HG03520 (cell line): ENCODE measurements around the gene ZNF878.
"Not testable (repeated sequence)": the region's sequence is repeated elsewhere in the genome, so short reads cannot be mapped to it uniquely, and the experiment has no call there.

ENCODE experiments used
- ATAC-seq: cut with Tn5 transposase; IDR thresholded peaks from one replicate; pipeline ENCODE4 v1.9.1; 2021; ENCODE audit warnings: mild to moderate bottlenecking, moderate library complexity; ENCODE audit not compliant: unreplicated experiment

The ZNF878 gene

DNA sequence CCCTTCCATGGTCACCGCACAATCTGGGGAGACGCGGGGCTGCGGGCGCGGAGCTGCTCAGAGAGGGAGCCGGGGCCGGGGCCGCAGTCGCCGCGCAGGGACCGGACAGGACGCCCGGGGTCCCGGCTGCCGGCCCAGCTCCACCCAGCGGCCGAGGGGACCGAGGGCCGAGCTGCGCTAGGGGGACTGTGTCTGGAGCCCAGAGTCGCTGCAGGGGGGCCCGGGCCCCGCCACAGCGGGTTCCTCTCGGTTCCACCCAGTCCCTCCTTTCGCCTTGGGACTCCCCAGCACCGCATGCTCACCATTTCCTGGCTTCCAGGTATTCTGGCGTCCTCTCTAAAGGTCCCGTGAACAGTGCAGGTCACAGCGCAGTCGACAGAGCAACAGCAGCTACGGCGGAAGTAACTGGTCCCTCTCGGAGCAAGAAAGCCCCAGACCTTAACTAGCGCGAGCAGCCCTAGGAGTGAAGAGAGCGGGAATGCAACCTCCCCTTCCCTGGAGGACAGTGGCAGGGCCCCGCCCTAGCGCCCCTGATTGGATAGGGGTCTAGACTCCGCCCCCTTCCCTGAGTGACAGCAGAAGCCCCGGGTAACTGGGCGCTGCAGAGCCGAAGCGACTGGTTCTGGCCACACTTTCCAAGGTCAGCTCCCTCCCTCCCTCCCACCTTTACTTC, at the start of gene ZNF878:
Gene ZNF878 (minus strand): TSS at position 465 of the 673 bp plus-strand sequence. CDS start 160 bp downstream, at position 305.
- peak; percentile 77 for ATAC-seq

- no peak for ATAC-seq
Measured at GRCh38 chr19:12098040-12098439, 45.3 kb upstream of the ZNF878 start.

- ATAC-seq: no peak
Measured at GRCh38 chr19:12095111-12095790, 42.5 kb upstream of the ZNF878 start.

GRCh38 chr19:12093777-12094176, 41.0 kb upstream of the ZNF878 start:
- no peak for ATAC-seq

DNA sequence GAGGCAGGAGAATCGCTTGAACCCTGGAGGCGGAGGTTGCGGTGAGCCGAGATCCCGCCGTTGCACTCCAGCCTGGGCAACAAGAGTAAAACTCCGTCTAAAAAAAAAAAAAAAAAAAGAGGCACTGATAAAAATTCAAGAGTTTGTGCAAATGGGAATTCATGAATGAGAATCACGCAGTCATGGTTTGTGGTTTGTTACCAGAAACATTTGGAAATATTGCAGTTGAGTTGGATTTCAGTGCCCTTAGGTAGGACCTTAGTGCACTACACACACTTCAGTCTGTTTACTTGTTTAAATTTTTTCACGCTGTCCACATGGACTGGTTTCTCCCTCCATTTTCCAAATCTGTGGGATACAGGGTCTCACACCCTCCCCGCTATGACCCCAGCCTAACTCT, 40.2 kb upstream of the ZNF878 start:
- ATAC-seq: no peak

DNA sequence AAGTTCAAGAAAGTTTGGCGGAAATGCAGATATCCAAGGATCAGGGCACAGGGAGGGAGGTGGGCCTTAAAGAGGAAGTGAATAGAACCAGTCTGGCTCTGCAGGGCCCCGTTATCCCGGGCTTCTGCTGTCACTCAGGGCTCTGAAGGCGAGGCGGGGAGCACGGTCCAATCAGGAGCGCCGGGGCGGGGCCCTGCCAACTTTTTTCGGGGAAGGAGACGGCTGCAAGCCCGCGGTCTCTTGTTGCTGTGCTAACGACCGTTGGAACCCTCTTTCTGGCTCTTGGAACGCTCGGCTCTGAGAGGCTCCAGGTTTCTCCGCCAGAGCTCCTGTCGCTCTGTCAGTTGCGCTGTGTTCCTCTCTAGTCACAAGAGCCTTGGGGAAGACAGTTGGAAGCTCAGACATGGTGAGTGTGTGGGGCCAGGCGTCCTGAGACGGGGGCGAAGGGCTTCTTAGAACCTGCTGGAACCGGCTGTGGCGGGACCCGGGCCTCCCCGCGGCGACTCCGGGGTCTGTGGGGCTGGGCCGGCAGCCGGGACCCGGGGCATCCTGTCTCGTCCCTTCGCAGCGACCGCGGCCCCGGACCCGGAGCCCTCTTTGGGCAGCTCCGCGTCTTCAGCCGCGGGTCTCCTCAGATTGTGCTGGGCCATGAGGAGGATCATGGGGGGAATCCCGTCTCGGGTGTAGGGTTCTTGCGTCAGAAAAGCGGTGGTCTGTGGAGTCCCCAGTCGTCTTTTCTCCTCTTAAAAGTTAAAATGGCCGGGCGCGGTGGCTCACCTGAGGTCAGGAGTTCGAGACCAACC, 39.5 kb upstream of the ZNF878 start:
- ATAC-seq: no peak

- no peak for ATAC-seq
Measured at GRCh38 chr19:12090807-12091206, 38.0 kb upstream of the ZNF878 start.

GRCh38 chr19:12085074-12085818, 32.5 kb upstream of the ZNF878 start:
- ATAC-seq: no peak

DNA sequence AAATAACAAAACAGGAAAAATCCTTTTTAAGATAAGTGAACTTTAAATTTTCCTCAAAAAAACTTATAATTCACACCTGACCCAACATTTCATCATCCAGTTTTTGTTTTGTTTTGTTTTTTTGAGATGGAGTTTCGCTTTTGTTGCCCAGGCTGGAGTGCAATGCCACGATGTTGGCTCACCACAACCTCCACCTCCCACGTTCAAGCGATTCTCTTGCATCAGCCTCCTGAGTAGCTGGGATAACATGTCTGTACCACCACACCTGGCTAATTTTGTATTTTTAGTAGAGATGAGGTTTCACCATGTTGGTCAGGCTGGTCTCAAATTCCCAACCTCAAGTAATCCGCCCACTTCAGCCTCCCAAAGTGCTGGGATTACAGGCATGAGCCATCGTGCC, 30.6 kb upstream of the ZNF878 start:
- ATAC-seq: not testable (repeated sequence)

DNA sequence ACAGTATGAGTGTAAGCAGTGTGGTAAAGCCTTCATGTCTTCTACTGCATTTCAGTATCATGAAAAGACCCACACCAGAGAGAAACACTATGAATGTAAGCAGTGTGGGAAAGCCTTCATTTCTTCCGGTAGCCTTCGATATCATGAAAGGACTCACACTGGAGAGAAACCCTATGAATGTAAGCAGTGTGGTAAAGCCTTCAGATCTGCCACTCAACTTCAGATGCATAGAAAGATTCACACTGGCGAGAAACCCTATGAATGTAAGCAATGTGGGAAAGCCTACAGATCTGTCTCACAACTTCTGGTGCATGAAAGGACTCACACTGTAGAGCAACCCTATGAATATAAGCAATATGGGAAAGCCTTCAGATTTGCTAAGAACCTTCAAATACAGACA, 24.6 kb upstream of the ZNF878 start:
- no peak for ATAC-seq

DNA sequence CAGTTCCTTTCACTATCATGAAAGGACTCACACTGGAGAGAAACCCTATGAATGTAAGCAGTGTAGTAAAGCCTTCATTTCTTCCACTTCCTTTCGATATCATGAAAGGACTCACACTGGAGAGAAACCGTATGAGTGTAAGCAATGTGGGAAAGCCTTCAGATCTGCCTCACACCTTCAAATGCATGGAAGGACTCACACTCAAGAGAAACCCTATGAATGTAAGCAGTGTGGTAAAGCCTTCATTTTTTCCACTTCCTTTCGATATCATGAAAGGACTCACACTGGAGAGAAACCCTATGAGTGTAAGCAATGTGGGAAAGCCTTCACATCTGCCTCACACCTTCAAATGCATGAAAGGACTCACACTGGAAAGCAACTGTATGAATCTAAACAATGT, 23.6 kb upstream of the ZNF878 start:
- not testable (repeated sequence) for ATAC-seq

DNA sequence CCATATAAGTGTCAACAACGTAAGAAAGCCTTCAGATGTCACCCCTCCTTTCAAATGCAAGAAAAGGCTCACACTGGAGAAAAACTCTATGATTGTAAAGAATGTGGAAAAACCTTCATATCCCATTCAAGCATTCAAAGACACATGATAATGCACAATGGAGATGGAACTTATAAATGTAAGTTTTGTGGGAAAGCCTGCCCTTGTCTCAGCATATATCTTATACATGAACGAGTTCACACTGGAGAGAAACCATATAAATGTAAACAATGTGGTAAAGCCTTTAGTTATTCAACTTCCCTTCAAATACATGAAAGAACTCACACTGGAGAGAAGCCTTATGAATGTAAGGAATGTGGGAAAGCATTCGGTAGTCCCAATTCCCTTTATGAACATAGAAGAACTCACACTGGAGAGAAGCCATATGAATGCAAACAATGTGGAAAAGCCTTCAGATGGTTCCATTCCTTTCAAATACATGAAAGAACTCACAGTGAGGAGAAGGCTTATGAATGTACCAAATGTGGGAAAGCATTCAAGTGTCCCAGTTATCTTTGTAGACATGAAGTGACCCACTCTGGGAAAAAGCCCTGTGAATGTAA, 22.9 kb upstream of the ZNF878 start:
- ATAC-seq: no peak

DNA sequence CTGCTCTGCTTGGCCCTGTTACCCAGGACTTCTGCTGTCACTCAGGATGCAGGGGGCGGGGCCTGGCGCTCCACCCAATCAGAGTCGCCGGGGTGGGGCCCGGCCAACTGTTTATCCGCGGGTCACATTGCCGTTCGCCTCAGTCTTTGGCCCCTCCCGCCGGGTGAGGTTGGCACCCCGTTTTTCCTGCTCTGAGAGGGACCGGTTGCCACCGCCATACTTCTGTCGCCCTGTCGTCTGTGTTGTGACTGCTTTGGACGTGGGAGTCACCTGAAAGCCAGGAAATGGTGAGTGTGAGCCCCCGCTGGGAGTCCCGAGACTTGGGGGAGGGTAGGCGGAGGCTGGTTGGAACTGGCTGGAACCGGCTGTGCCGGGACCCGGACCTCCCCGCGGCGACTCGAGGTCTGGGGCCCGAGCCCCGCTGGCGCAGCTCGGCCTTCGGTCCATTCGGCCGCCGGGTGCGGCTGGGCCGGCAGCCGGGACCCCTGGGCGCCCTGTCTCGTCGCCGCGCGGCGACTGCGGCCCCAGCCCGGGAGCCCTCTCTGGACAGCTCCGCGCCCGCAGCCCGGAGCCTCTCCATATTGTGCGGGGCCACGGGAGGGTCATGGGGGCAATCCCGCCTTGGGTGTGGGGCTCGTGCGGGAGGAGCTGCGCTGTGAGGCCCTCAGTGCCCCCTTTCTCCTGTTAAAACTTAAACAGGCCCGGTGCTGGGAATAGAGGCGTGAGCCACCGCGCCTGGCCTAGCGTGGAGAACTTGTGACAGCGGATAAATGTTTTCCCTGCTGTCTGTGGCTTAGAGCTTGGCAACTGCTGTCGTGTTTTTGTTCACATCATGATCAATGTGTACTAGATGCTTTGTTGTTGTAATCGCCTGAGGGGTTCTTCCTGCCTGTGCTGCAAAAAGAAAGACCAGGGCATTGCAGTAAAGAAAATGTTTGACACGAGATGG, 12.1 kb upstream of the ZNF878 start, which contains the start of gene ZNF844:
Gene ZNF844 (plus strand): TSS at position 142 of the 949 bp plus-strand sequence. CDS start 143 bp downstream, at position 285.
- peak; percentile 65 for ATAC-seq

GRCh38 chr19:12055784-12056183, 3.0 kb upstream of the ZNF878 start:
- ATAC-seq: no peak

DNA sequence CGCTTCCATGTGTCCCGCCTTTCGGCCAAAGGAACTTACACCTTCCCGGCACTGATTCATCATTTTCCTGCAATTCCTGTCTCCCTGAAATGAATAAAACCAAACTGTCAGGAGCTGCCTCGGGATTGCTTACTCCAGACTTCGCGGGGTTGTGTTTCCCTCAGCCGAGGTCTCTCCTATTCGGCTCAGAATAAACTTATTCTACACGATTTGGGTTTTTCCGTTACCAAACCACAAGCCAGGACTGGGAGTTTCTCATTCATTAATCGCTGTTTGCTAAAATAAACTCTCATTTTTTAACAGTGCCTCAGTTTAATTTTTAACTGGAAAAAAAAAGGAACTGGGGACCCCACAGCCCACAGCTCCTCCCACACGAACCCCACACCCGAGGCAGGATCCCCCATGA, 667 bp downstream of the ZNF878 start:
- no peak for ATAC-seq

GRCh38 chr19:12047868-12048267, 4.9 kb downstream of the ZNF878 start:
- ATAC-seq: no peak

- no peak for ATAC-seq
Measured at GRCh38 chr19:12043752-12044422, 8.9 kb downstream of the ZNF878 start.

- ATAC-seq: no peak
Measured at GRCh38 chr19:12042893-12043292, 9.9 kb downstream of the ZNF878 start.
